GM23338 (cell line): ENCODE data around the gene EIF1AX.

ENCODE experiments used
- CTCF ChIP-seq, 2 experiments: fragments of 200-600 bp in 1 of 2; sonication (generic) in 1 of 2; conservative IDR thresholded peaks; 2 replicates each; pipeline versions ENCODE4 v1.5.1 to v1.6.1; 2016 to 2017; ENCODE audit warnings: antibody characterized with exemption in 2 of 2, low read depth in 2 of 2, mild to moderate bottlenecking in 2 of 2, moderate library complexity in 1 of 2
- EZH2 ChIP-seq: fragments of 200-600 bp; sonication (generic); IDR thresholded peaks from one replicate; pipeline ENCODE4 v1.8.0; 2017; ENCODE audit warnings: antibody characterized with exemption, mild to moderate bottlenecking, low read depth; ENCODE audit not compliant: unreplicated experiment
- EZH2phosphoT487 ChIP-seq: fragments of 200-600 bp; sonication (generic); IDR thresholded peaks from one replicate; pipeline ENCODE4 v1.8.1; 2018; ENCODE audit warnings: antibody characterized with exemption; ENCODE audit not compliant: unreplicated experiment
- POLR2AphosphoS5 ChIP-seq: IDR thresholded peaks from 2 replicates; pipeline ENCODE4 v1.6.1; 2016; ENCODE audit warnings: antibody characterized with exemption, low read depth
- TF ChIP-seq, protein P1 (sequence below): IDR thresholded peaks from one replicate; pipeline ENCODE4 v1.6.1; 2018; ENCODE audit warnings: antibody characterized with exemption; ENCODE audit not compliant: unreplicated experiment

- TF ChIP-seq CTCF (conservative IDR thresholded peaks at IDR 0.05; ENCODE audit: low read depth in 2 of 2) (no peak), POLR2AphosphoS5 (no peak), EZH2phosphoT487 (no peak), EZH2 (no peak)
- TF ChIP-seq, protein P1, sequence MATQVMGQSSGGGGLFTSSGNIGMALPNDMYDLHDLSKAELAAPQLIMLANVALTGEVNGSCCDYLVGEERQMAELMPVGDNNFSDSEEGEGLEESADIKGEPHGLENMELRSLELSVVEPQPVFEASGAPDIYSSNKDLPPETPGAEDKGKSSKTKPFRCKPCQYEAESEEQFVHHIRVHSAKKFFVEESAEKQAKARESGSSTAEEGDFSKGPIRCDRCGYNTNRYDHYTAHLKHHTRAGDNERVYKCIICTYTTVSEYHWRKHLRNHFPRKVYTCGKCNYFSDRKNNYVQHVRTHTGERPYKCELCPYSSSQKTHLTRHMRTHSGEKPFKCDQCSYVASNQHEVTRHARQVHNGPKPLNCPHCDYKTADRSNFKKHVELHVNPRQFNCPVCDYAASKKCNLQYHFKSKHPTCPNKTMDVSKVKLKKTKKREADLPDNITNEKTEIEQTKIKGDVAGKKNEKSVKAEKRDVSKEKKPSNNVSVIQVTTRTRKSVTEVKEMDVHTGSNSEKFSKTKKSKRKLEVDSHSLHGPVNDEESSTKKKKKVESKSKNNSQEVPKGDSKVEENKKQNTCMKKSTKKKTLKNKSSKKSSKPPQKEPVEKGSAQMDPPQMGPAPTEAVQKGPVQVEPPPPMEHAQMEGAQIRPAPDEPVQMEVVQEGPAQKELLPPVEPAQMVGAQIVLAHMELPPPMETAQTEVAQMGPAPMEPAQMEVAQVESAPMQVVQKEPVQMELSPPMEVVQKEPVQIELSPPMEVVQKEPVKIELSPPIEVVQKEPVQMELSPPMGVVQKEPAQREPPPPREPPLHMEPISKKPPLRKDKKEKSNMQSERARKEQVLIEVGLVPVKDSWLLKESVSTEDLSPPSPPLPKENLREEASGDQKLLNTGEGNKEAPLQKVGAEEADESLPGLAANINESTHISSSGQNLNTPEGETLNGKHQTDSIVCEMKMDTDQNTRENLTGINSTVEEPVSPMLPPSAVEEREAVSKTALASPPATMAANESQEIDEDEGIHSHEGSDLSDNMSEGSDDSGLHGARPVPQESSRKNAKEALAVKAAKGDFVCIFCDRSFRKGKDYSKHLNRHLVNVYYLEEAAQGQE = no peak
Measured at GRCh38 chrX:20151689-20152088, 10.1 kb upstream of the EIF1AX start.
